Measurements from ENCODE around the gene ZNF440. TPM values are rescaled to one million over a fixed set of nuclear protein-coding genes. Genes with fewer than 3 reads are reported as not detected.
"Not testable (repeated sequence)": the region's sequence is repeated elsewhere in the genome, so short reads cannot be mapped to it uniquely, and the experiment has no call there.

ZNF440 gene
- polyA plus RNA-seq, 1 of the 3 experiments (the other 2 are of a cell fraction): 2.0 TPM

- no peak overlapping the region for H3K4me2 ChIP-seq
- ChIA-PET POLR2A (no interaction called here), CTCF (no interaction called here)
- peaks cover 21% of the 10 kb centered on the region for H3K9me3 ChIP-seq
- H3K4me1 ChIP-seq (ENCODE audit: control insufficient read depth in 1 of 2, insufficient read depth in 2 of 2, low read depth in 1 of 2, low read length in 1 of 2): no peaks in the 10 kb centered on the region
- no peaks in the 10 kb centered on the region for H4K20me1 ChIP-seq (ENCODE audit: insufficient read depth)
- H3K36me3 ChIP-seq (replicated peaks in 1 of 2; ENCODE audit: control insufficient read depth in 1 of 2, insufficient read depth in 2 of 2, low read length in 1 of 2): peaks cover 25 to 60% of the 10 kb centered on the region in 2 experiments
- no peak overlapping the region for H3K4me3 ChIP-seq (ENCODE audit: low read depth in 2 of 2, low read length in 1 of 2)
- H3K27me3 ChIP-seq (ENCODE audit: insufficient read depth): no peaks in the 10 kb centered on the region
- no peak for TF ChIP-seq FOSL2 (IDR thresholded peaks at IDR 0.05; ENCODE audit: borderline replicate concordance, low read depth)
- no peak for TF ChIP-seq MEF2A (IDR thresholded peaks at IDR 0.05; ENCODE audit: borderline replicate concordance, low read depth)
- TF ChIP-seq RCOR1 (IDR thresholded peaks at IDR 0.05; ENCODE audit: low read length): no peak
- H3K9ac ChIP-seq: no peak overlapping the region
- 76% methylated on average over 2 of the region's 2 CpGs for WGBS (ENCODE audit: low lambda C conversion rate)
- H3K9me2 ChIP-seq: no peaks in the 10 kb centered on the region
- no peak overlapping the region for H2AFZ ChIP-seq (ENCODE audit: low read depth)
- H3F3A ChIP-seq (replicated peaks; ENCODE audit: insufficient read depth): no peaks in the 10 kb centered on the region
- H3K79me2 ChIP-seq (ENCODE audit: insufficient read depth): no peaks in the 10 kb centered on the region
- DNase-seq: no peak
- no peak overlapping the region for H3K27ac ChIP-seq (ENCODE audit: low read depth in 2 of 2, low read length in 1 of 2)
These were observed 19.5 kb downstream of the ZNF440 start for GRCh38 chr19:11833541-11833940.

DNA sequence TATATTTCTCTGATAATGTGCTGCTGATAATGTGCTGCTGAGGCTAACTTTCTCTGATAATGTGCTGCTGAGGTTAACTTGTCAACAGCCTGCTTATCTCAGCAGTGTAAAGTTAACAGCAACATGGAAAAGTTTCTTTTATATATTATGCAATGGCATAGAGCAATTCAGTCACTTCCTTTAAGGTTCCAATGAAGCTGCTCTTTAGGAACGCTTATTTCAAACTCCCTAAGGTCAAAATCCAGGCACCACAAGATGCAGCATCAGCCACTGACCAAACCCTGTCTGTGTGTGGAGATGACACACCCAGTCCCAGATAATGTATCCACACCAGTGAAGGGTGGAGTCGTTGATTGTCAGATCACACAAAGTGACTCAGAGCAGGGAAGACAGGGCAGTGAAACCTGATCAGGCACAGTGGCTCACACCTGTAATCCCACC lies 21.6 kb downstream of the ZNF440 start:
- POLR2A ChIA-PET; H3K9me2 ChIP-seq; H3F3A ChIP-seq (replicated peaks; ENCODE audit: insufficient read depth); H3K4me2 ChIP-seq; DNase-seq; H4K20me1 ChIP-seq (ENCODE audit: insufficient read depth); H3K79me2 ChIP-seq (ENCODE audit: insufficient read depth); H3K4me3 ChIP-seq (ENCODE audit: low read depth in 2 of 2, low read length in 1 of 2); H3K27ac ChIP-seq (ENCODE audit: low read depth in 2 of 2, low read length in 1 of 2); CTCF ChIA-PET; H2AFZ ChIP-seq (ENCODE audit: low read depth); H3K4me1 ChIP-seq (ENCODE audit: control insufficient read depth in 1 of 2, insufficient read depth in 2 of 2, low read depth in 1 of 2, low read length in 1 of 2); H3K27me3 ChIP-seq (ENCODE audit: insufficient read depth); H3K9ac ChIP-seq: not testable (repeated sequence)
- H3K36me3 ChIP-seq (replicated peaks in 1 of 2; ENCODE audit: control insufficient read depth in 1 of 2, insufficient read depth in 2 of 2, low read length in 1 of 2): peaks cover 25 to 42% of the 10 kb centered on the region in 2 experiments
- peaks cover 21% of the 10 kb centered on the region for H3K9me3 ChIP-seq
- 47% methylated on average over 2 of the region's 2 CpGs for WGBS (ENCODE audit: low lambda C conversion rate)

DNA sequence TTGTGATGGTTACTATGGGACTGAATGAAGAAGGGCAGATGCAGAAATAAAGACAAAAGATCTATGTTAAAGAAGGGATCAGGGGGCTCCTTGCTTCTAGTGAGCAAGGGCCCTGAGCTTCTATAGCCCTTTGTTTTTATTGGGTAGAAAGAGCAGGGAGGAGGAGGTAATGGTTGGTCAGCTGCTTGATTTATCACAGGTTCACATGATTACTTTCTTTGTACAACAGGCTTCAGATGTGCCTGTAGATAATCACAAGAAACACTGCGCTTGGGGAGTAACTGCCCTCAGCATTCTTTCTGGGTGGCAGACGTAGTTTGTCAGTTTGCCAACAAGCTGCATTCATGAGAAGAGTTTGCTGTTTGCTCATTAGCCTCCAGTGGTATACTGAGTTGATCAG lies 29.6 kb downstream of the ZNF440 start:
- Histone ChIP-seq H3K79me2 (ENCODE audit: insufficient read depth) (no peaks in the 10 kb centered on the region), H3K27ac (ENCODE audit: low read depth in 2 of 2, low read length in 1 of 2) (no peak overlapping the region), H4K20me1 (ENCODE audit: insufficient read depth) (no peaks in the 10 kb centered on the region), H3K36me3 (replicated peaks in 1 of 2; ENCODE audit: control insufficient read depth in 1 of 2, insufficient read depth in 2 of 2, low read length in 1 of 2) (no peaks in the 10 kb centered on the region), H3K9me3 (no peaks in the 10 kb centered on the region), H3F3A (replicated peaks; ENCODE audit: insufficient read depth) (no peaks in the 10 kb centered on the region), H3K27me3 (ENCODE audit: insufficient read depth) (no peaks in the 10 kb centered on the region), H2AFZ (ENCODE audit: low read depth) (no peak overlapping the region), H3K9me2 (no peaks in the 10 kb centered on the region), H3K4me1 (ENCODE audit: control insufficient read depth in 1 of 2, insufficient read depth in 2 of 2, low read depth in 1 of 2, low read length in 1 of 2) (peaks cover 0 to 5% of the 10 kb centered on the region in 2 experiments; a peak in 1 of 4 replicates), H3K9ac (no peak overlapping the region), H3K4me3 (ENCODE audit: low read depth in 2 of 2, low read length in 1 of 2) (no peak overlapping the region), H3K4me2 (no peak overlapping the region)
- no peak for DNase-seq
- ChIA-PET CTCF (interaction anchor here (0.8 kb wide), 1 partner anchor 31 kb away, joined by 3 read pairs; no protein-coding TSS in a partner anchor), POLR2A (no interaction called here)
- 20% methylated on average over 2 of the region's 2 CpGs for WGBS (ENCODE audit: low lambda C conversion rate)
- TF ChIP-seq, protein P1, sequence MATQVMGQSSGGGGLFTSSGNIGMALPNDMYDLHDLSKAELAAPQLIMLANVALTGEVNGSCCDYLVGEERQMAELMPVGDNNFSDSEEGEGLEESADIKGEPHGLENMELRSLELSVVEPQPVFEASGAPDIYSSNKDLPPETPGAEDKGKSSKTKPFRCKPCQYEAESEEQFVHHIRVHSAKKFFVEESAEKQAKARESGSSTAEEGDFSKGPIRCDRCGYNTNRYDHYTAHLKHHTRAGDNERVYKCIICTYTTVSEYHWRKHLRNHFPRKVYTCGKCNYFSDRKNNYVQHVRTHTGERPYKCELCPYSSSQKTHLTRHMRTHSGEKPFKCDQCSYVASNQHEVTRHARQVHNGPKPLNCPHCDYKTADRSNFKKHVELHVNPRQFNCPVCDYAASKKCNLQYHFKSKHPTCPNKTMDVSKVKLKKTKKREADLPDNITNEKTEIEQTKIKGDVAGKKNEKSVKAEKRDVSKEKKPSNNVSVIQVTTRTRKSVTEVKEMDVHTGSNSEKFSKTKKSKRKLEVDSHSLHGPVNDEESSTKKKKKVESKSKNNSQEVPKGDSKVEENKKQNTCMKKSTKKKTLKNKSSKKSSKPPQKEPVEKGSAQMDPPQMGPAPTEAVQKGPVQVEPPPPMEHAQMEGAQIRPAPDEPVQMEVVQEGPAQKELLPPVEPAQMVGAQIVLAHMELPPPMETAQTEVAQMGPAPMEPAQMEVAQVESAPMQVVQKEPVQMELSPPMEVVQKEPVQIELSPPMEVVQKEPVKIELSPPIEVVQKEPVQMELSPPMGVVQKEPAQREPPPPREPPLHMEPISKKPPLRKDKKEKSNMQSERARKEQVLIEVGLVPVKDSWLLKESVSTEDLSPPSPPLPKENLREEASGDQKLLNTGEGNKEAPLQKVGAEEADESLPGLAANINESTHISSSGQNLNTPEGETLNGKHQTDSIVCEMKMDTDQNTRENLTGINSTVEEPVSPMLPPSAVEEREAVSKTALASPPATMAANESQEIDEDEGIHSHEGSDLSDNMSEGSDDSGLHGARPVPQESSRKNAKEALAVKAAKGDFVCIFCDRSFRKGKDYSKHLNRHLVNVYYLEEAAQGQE (IDR thresholded peaks at IDR 0.05; ENCODE audit: low read depth, low read length): no peak
- TF ChIP-seq, protein P2, sequence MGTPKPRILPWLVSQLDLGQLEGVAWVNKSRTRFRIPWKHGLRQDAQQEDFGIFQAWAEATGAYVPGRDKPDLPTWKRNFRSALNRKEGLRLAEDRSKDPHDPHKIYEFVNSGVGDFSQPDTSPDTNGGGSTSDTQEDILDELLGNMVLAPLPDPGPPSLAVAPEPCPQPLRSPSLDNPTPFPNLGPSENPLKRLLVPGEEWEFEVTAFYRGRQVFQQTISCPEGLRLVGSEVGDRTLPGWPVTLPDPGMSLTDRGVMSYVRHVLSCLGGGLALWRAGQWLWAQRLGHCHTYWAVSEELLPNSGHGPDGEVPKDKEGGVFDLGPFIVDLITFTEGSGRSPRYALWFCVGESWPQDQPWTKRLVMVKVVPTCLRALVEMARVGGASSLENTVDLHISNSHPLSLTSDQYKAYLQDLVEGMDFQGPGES (IDR thresholded peaks at IDR 0.05; ENCODE audit: low read depth, low read length): no peak
- no peak for TF ChIP-seq GATA2 (CRISPR knock-in tag; IDR thresholded peaks at IDR 0.05)
- TF ChIP-seq SIN3A (IDR thresholded peaks at IDR 0.05; ENCODE audit: borderline replicate concordance, low read depth, low read length): no peak
- no peak for TF ChIP-seq TEAD4 (IDR thresholded peaks at IDR 0.05; ENCODE audit: borderline replicate concordance, insufficient read depth)
- no peak for TF ChIP-seq RAD21 (IDR thresholded peaks at IDR 0.05; ENCODE audit: low read length)
- TF ChIP-seq FOSL2 (IDR thresholded peaks at IDR 0.05; ENCODE audit: borderline replicate concordance, low read depth): no peak
- TF ChIP-seq MXI1 (IDR thresholded peaks at IDR 0.05; ENCODE audit: low read depth, low read length): no peak
- TF ChIP-seq CHD2 (IDR thresholded peaks at IDR 0.05; ENCODE audit: low read length, partially characterized antibody): no peak
- no peak for TF ChIP-seq EZH2phosphoT487 (IDR thresholded peaks at IDR 0.05; ENCODE audit: borderline replicate concordance, low read depth)
- no peak for TF ChIP-seq EP300 (IDR thresholded peaks at IDR 0.05; ENCODE audit: borderline replicate concordance in 1 of 2, low read depth in 1 of 2, low read length in 1 of 2)
- no peak for TF ChIP-seq TAF1 (IDR thresholded peaks at IDR 0.05; ENCODE audit: borderline replicate concordance, low read depth, low read length)
- TF ChIP-seq FOXJ3 (CRISPR knock-in tag; IDR thresholded peaks at IDR 0.05): no peak

All from SK-N-SH (cell line).